Activated CD4-positive, alpha-beta T cell treated with anti-CD3 and anti-CD28 coated beads, Interleukin-2, Interleukin-6, amounts not matched to agents 100 ng/mL and 50 ng/mL, durations not matched to agents 16 hours and 8 hours (primary cell): ENCODE results near the gene NCAM1.

Experiments used
- DNase-seq: peaks from one replicate; pipeline ENCODE4 v3.0.0-alpha.2; 2020

Gene NCAM1

GRCh38 chr11:113213549-113213948 lies 252.3 kb downstream of the NCAM1 start:
- DNase-seq: no peak

DNA sequence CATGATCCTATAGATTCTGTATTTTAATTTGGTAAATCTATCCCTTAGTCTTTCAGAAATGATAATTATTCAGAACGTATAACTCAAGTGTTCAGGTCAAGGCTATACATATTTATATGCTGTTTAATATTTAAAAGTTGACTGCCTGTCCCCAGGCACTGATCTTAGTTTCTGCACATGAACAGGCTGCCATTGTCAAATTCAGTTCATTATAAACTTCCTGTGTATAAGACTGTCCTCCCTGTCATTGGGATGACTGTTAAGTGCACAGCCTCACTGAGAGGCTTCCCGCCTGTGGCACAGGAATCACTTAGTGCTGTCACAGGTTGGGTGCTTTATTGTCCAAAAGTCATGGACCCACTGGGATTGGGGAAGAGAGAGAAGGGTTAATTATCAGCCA lies 261.0 kb downstream of the NCAM1 start:
- no peak for DNase-seq

DNA sequence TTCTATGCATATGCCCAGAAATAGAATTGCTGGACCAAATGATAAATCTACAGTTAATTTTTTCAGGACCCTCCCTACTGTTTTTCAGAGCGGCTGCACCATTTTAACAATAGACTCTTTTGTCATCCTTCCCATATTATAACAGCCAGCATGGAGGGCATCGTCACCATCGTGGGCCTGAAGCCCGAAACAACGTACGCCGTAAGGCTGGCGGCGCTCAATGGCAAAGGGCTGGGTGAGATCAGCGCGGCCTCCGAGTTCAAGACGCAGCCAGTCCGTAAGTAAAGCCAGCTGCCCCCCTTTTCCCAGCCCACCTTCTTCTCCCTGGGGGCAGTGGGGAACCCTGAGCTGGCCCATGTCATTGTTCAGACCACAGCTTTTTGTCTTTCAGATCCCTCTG lies 273.7 kb downstream of the NCAM1 start:
- no peak for DNase-seq

GRCh38 chr11:113237261-113237660 lies 276.0 kb downstream of the NCAM1 start:
- no peak for DNase-seq

DNA sequence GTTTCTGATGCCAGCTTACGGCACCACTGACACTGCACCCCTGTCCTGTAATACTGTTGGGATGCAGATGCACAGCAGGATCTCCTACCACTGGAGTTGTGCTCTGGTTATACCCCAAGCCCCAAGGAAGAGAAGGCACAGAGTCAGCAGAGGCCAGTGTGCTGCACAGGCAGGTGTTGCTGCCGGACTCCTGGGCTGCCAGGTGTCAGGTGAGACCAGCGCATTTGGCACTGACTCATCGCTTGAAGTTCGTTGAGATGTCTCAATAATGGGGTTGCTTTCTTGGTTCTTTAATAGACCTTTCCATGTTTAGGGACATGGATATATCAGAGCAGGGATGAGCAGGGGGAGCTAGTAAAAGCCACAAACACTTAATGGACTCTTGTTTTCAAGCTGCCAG lies 277.5 kb downstream of the NCAM1 start:
- DNase-seq: no peak

DNA sequence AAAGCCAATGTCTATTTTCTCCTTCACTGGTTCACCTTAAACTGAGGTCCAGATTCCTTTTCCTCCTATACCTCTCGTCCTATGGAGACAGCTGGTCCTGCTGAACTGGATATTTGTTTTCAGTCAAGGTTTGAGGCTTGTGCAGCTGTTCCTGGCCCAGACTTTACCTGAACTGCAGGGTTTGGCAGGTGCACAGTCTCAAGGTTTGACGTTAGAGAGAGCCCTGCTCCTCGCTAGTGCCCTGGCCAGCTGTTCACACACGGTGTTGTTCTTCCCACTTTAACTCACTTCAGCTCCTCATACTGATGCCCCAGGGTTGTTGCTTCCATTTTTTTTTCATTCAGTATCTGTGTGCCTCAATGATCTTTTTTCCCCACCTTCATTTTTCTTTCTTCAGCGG lies 279.2 kb downstream of the NCAM1 start:
- no peak for DNase-seq

GRCh38 chr11:113240790-113241635 lies 279.8 kb downstream of the NCAM1 start:
- DNase-seq: no peak

DNA sequence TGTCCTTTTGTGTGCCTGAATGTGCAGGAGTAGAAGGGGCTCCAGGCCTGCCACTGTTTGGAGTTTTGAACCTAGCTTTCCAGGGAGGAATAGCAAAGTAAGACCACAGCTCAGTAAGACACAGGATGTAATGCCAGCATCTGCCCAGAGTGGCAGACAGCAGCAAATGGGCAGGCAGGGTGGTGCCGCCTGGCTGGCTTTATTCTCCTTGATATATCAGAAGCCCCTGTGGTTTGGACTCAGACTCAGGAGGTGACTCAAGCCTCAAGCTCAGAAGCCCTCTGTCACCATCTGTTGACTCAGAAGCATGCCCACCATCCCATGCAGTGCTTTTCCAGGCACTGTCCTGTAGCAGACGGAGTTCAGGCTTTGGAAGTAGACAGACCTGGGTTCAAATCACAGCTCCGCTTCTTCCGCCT lies 280.4 kb downstream of the NCAM1 start:
- no peak for DNase-seq

GRCh38 chr11:113242060-113242459 lies 280.8 kb downstream of the NCAM1 start:
- no peak for DNase-seq

- peak; percentile 62 for DNase-seq
These were observed 281.7 kb downstream of the NCAM1 start for GRCh38 chr11:113242767-113243397.

DNA sequence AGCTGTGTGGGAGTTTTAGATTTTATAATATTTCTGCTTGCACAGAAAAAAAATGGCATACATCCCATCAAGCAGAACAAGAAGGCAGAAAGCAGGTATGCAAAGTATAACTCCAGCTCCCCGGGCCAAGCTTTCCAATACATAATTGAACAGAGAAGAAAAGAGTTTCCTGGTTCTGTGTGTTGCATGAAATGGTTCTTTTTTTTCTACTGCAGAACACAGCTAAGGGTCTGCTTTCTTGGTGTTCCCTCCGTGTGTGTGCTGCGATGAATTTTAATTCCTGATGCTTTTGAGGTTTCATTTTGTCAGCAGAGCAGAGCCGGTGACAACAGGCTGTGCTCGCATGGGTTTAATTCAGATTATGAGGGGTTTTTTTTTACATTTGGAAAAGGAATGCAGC lies 282.5 kb downstream of the NCAM1 start:
- DNase-seq: no peak

- DNase-seq: no peak
These were observed 284.0 kb downstream of the NCAM1 start for GRCh38 chr11:113245216-113245615.

DNA sequence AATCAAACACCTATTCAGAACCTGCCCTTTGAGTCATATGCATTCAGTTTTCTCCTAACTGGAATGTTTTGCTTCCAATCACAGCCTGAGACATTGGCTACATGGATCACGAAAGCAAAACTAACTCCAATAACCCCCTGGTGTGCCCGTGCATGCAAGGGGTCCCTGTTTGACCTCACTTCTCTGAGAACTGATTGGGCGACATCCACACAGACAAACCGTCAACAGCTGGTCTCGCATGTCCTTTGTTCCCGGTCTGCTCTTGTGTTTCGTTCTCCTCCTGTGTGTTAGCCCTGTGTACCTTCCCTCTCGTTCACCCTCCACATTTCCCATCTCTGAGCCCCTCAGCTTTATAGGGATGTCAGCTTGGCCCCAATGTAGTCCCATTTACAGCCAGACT lies 286.0 kb downstream of the NCAM1 start:
- no peak for DNase-seq

DNA sequence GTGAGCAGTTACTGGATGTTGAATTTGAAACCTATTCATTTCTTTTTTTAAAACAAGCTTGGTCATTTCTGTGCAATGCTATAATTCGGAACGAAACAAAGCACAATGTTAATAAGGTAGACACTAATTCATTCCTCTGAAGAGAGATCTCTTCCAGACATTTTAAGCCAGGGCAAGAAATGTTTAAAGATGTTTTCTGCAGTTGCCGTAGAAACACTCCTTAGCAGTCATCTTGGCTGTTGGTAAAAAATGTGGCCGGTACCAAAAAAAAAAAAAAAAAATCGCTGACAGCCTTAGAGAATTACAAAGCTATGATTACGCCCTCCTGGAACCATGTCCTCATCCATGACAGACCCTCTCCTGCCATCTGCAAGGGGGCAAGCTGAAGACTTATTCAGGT lies 286.7 kb downstream of the NCAM1 start:
- DNase-seq: no peak

- DNase-seq: no peak
These were observed 287.7 kb downstream of the NCAM1 start for GRCh38 chr11:113248702-113249490.

DNA sequence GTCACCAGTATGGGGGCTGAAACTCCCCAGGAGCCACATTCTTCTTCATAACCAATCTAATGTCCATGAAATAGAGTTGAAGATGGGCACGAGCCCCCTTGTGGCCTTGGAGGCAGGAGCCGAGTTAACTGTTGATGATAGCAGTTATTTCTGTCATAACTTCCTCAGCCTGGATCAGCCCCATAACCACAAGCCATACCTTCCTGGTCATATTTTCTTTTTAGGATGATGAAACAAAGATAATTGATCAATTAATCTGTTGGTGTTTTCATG lies 288.2 kb downstream of the NCAM1 start:
- DNase-seq: peak; percentile 9

- no peak for DNase-seq
These were observed 288.6 kb downstream of the NCAM1 start for GRCh38 chr11:113249786-113250185.

DNA sequence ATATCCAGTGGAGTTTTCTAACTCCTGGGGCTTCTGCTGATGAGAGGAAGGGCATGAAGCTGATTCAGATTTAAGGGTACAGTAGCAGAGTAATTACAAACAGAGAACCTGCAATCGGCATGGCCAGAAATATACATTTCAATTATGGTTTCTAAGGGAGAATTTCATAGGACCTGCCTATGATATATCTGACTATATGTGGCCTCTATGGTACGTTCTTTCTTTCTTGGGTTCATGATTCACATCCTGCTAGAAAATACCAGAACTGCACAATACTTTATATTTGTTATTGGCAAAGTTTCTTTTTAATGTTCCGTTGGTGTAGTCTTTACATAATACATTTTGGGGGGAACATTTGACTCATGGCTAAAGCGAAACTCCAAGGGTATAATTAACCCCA lies 290.1 kb downstream of the NCAM1 start:
- DNase-seq: no peak

DNA sequence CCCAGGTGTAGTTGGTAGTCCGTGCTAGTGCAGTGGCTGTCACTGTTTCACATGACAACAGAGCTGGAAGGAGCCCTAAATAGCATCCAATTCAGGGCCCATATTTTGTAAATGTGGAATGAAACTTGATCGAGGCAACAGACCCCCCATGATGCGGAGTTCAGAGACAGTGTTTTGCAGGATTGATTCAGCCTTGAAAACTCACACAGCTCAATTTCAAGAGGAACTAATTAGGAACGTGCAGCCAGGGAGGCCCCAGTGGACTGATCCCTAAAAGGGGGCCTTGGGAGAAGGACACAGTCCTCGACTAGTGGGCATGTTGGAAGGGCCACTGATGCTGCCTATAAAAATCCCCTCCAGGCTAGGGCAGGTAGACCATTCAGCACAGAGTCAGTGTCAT lies 292.2 kb downstream of the NCAM1 start:
- DNase-seq: no peak

- DNase-seq: no peak
These were observed 293.9 kb downstream of the NCAM1 start for GRCh38 chr11:113255096-113255495.

DNA sequence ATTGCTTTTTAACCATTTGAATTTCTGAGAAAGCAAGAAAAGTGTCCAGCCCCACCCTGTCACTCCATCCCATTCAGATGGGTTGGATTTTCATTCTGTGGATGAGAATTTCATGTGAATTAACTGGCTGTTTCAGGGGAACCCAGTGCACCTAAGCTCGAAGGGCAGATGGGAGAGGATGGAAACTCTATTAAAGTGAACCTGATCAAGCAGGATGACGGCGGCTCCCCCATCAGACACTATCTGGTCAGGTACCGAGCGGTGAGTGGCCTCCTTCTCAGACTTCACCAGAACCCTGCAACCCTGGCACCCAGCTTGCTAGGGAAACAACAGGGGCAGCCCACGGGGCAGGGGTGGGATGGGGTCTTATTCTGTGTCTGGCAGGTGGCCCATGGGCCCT lies 294.5 kb downstream of the NCAM1 start:
- DNase-seq: no peak

- no peak for DNase-seq
These were observed 295.4 kb downstream of the NCAM1 start for GRCh38 chr11:113256431-113257202.

DNA sequence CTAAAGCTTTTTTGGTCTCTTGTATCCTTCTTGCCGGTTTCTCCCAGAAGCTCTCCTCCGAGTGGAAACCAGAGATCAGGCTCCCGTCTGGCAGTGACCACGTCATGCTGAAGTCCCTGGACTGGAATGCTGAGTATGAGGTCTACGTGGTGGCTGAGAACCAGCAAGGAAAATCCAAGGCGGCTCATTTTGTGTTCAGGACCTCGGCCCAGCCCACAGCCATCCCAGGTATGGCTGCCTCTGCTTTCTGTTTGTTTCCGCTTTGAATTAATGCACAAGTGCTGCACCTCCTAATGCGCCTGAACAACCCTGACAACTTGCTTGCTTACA lies 298.8 kb downstream of the NCAM1 start:
- no peak for DNase-seq
